Measurements from ENCODE around the gene TMC5.

GRCh38 chr16:19499481-19499880 is 81.8 kb downstream of the TMC5 start:
- TF ChIP-seq EZH2phosphoT487 (IDR thresholded peaks at IDR 0.05; ENCODE audit: borderline replicate concordance) (no peak), CTCF (IDR thresholded peaks at IDR 0.05 in 2 of 3, conservative IDR thresholded peaks at IDR 0.05 in 1 of 3; ENCODE audit: borderline replicate concordance in 1 of 3, insufficient read depth in 1 of 3, low read depth in 2 of 3, low read length in 2 of 3) (no peak), CBX3 (IDR thresholded peaks at IDR 0.05; ENCODE audit: low read depth) (no peak), SRF (IDR thresholded peaks at IDR 0.05; ENCODE audit: low read depth) (no peak), MAX (IDR thresholded peaks at IDR 0.05) (no peak), SP1 (IDR thresholded peaks at IDR 0.05; ENCODE audit: low read depth) (no peak), POLR2AphosphoS5 (IDR thresholded peaks at IDR 0.05; ENCODE audit: low read depth, low read length) (no peak), SIN3A (IDR thresholded peaks at IDR 0.05; ENCODE audit: low read depth) (no peak), POLR2A (IDR thresholded peaks at IDR 0.05; ENCODE audit: borderline replicate concordance, extremely low read depth, insufficient read depth, insufficient read length) (no peak), TCF7L2 (IDR thresholded peaks at IDR 0.05; ENCODE audit: borderline replicate concordance, extremely low read depth, insufficient read depth, insufficient read length) (no peak)
